GM12874 (cell line): Measurements from ENCODE around the gene APEH.
A peak's percentile ranks its signal among the peaks of the same experiment; 100 is the strongest.

Source experiments
- TF ChIP-seq, protein P1 (sequence below): IDR thresholded peaks from 2 replicates; pipeline ENCODE4 v1.5.1; 2011; ENCODE audit warnings: low read depth, mild to moderate bottlenecking, control low read depth, low read length, moderate library complexity; ENCODE audit not compliant: insufficient read depth

APEH gene

DNA sequence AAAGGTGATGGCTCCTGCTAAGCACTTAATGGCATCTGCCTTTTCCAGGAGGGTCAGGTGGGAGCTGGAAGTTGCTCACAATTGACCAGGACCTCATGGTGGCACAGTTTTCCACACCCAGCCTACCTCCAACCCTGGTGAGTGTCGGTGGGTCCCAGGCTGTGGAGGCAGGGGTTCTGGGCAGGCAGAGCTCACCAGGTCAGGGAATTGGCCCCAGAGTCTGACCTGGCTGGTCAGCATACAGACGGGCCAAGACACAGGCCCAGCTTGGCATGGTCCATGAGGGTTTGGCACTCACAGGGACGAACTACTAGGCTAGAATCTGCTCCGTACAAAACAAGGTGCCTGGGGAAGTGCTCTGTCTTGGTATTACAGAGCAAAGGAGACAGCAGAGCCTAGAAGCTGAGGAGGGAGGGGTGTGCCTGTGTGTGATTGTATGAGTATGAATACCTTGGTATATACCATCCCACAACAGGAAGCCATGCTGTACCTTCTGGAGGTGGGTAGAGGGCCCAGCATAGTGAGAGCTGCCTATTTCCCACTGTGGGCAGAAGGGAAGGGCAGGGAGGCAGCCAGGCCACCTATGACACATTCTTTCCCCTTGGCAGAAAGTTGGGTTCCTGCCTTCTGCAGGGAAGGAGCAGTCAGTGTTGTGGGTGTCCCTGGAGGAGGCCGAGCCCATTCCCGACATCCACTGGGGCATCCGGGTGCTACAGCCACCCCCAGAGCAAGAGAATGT lies 6.5 kb downstream of the APEH start:
- TF ChIP-seq, protein P1, sequence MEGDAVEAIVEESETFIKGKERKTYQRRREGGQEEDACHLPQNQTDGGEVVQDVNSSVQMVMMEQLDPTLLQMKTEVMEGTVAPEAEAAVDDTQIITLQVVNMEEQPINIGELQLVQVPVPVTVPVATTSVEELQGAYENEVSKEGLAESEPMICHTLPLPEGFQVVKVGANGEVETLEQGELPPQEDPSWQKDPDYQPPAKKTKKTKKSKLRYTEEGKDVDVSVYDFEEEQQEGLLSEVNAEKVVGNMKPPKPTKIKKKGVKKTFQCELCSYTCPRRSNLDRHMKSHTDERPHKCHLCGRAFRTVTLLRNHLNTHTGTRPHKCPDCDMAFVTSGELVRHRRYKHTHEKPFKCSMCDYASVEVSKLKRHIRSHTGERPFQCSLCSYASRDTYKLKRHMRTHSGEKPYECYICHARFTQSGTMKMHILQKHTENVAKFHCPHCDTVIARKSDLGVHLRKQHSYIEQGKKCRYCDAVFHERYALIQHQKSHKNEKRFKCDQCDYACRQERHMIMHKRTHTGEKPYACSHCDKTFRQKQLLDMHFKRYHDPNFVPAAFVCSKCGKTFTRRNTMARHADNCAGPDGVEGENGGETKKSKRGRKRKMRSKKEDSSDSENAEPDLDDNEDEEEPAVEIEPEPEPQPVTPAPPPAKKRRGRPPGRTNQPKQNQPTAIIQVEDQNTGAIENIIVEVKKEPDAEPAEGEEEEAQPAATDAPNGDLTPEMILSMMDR: no peak

DNA sequence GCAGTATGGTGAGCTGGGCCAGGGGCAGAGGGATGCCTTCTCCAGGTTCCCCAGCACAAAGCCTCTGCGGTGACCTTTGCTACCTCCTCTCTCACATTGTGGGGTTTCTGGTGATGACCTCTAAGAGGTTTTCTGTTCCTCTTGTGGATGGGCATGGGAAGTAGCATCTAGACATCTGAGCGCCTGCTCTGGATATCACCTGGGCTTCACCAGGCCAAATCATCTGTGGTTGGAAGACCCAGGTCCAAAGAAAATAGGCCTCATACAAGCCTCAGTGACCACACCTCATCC lies 7.0 kb downstream of the APEH start:
- TF ChIP-seq, protein P1: no peak

- TF ChIP-seq, protein P1: no peak
These were observed 7.4 kb downstream of the APEH start for GRCh38 chr3:49681543-49681942.

DNA sequence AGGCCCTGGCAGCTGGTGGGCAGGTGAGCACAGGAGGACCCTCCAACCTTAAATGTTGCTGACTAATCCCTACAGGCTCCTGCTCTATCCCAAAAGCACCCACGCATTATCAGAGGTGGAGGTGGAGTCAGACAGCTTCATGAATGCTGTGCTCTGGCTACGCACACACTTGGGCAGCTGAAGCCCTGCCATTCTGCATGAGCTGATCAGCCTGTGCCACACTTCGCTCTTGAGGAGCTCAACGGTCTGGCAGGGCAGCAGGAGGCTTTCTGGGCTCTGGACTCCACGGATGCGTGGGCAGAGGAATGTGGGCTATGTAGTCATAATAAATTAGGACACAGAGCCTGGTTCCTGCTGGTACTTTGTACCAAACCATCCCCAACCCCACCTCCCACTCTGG lies 9.0 kb downstream of the APEH start:
- TF ChIP-seq, protein P1: no peak

GRCh38 chr3:49689046-49689907 lies 15.1 kb downstream of the APEH start, which contains the start of the genes MST1 and RNF123:
Gene MST1 (minus strand): TSS chr3:49689474. CDS start chr3:49688691, 783 bp downstream.
Gene RNF123 (plus strand): TSS chr3:49689557. CDS start chr3:49691166, 1,609 bp downstream.
- TF ChIP-seq, protein P1: peak; percentile 48

- TF ChIP-seq, protein P1: no peak
These were observed 25.3 kb downstream of the APEH start for GRCh38 chr3:49699281-49699979.

DNA sequence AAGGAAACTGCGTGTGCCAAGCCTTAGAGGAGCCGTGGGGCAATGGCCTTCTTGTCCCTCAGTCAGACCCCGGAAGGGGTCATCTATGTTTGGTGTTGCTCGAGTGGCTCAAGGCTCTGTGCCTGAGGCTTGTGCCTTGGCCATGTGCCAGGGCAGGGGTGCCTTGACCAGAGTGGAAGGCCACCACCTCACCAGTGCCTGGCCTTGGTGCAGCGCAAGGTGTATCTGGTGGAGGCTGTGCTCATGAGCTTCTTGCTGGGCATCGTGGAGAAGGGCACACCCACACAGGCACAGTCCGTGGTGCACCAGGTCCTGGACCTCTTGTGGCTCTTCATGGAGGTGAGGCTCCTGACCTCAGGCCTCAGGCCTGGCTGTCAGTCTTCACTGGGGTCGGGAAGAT lies 25.9 kb downstream of the APEH start:
- TF ChIP-seq, protein P1: no peak
